BE2C (cell line): ENCODE data around the gene HSD11B1.

Experiments used
- DNase-seq: peaks from one replicate; pipeline ENCODE4 v3.0.0-alpha.2; 2020
- H3K27me3 ChIP-seq: fragments of 250-450 bp; sonication (Bioruptor Pico); 2 replicates; pipeline ENCODE4 v1.5.1; 2020; ENCODE audit warnings: mild to moderate bottlenecking
- H3K36me3 ChIP-seq: fragments of 250-450 bp; sonication (Bioruptor Pico); 2 replicates; pipeline ENCODE4 v1.5.1; 2020; ENCODE audit warnings: mild to moderate bottlenecking
- H3K4me1 ChIP-seq: fragments of 250-450 bp; sonication (Bioruptor Pico); 2 replicates; pipeline ENCODE4 v1.5.1; 2020
- H3K4me3 ChIP-seq: 2 replicates; pipeline ENCODE4 v1.5.1; 2011; ENCODE audit warnings: low read depth, low read length
- H3K9me3 ChIP-seq: fragments of 250-450 bp; sonication (Bioruptor Pico); 2 replicates; pipeline ENCODE4 v1.5.1; 2020
- TF ChIP-seq, protein P1 (sequence below): IDR thresholded peaks from 2 replicates; pipeline ENCODE4 v1.5.1; 2012; ENCODE audit warnings: mild to moderate bottlenecking, low read depth, low read length

The HSD11B1 gene

DNA sequence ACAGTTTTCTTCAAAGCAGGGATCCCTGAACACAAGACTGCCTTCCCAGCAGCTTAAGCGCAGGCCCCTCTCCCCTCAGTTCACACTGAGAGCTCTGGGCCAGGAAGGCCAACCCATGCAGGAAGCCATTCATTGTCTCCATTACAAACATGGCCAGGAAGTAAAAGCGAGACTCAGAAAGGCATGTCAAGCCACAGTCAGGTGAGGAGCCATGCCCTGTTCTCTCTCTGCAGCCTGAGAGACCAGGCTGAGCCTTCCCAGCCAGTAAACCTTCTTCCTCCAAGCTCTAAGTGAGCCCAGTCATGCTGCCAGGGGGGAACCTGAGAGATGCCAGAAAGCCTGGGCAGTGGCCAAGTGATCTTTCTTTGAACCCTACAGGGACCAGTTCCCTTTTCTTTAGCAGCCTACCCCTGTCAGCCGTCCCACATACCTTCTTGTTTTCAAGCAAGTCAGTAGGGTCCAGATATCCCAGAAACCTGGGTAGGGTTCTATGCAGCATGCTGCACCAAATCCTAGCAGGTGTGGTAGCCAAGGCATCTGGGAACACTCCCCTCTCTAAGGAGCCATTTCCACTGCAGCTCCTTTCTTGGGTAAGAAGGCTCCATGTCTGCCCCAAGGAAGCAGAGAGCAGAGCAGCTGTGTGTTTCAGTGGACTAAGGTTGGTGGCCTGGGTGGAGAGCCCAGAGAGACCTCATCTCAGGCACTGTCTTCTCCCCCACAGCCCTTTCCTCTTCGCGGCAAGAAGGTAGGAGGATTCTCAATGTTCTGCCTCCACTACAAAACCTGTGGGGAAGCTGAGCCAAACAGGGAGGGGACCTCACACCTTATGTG lies 52.2 kb downstream of the HSD11B1 start:
- no peaks in the 10 kb centered on the region for H3K4me1 ChIP-seq
- H3K27me3 ChIP-seq, result no peaks in the 10 kb centered on the region
- H3K4me3 ChIP-seq, result no peak overlapping the region
- TF ChIP-seq, protein P1, sequence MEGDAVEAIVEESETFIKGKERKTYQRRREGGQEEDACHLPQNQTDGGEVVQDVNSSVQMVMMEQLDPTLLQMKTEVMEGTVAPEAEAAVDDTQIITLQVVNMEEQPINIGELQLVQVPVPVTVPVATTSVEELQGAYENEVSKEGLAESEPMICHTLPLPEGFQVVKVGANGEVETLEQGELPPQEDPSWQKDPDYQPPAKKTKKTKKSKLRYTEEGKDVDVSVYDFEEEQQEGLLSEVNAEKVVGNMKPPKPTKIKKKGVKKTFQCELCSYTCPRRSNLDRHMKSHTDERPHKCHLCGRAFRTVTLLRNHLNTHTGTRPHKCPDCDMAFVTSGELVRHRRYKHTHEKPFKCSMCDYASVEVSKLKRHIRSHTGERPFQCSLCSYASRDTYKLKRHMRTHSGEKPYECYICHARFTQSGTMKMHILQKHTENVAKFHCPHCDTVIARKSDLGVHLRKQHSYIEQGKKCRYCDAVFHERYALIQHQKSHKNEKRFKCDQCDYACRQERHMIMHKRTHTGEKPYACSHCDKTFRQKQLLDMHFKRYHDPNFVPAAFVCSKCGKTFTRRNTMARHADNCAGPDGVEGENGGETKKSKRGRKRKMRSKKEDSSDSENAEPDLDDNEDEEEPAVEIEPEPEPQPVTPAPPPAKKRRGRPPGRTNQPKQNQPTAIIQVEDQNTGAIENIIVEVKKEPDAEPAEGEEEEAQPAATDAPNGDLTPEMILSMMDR, result no peak
- DNase-seq, result no peak
- no peaks in the 10 kb centered on the region for H3K36me3 ChIP-seq
- no peaks in the 10 kb centered on the region for H3K9me3 ChIP-seq

DNA sequence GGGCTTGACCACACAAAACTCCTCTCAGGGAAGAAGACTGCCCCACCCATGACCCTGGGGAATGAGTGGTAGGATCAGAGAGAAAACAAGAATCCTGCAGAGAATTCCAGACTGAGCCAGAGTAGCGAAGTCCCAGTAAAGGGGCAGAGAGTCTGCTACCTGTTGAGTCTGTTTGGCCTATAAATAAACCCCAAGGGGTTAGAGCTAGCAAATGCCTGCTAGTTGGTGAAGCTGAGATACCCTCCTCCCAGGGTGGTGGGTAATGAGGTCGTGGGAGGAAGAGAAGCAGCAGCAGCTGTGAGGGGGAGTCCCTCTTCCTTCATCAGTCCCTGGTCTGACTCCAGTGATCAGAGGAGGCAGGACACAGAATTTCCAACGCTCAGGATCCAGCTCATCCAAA lies 53.8 kb downstream of the HSD11B1 start:
- Histone ChIP-seq H3K9me3 (no peaks in the 10 kb centered on the region), H3K36me3 (no peaks in the 10 kb centered on the region), H3K27me3 (no peaks in the 10 kb centered on the region), H3K4me3 (no peak overlapping the region), H3K4me1 (no peaks in the 10 kb centered on the region)
- DNase-seq, result no peak
- TF ChIP-seq, protein P1, result no peak

DNA sequence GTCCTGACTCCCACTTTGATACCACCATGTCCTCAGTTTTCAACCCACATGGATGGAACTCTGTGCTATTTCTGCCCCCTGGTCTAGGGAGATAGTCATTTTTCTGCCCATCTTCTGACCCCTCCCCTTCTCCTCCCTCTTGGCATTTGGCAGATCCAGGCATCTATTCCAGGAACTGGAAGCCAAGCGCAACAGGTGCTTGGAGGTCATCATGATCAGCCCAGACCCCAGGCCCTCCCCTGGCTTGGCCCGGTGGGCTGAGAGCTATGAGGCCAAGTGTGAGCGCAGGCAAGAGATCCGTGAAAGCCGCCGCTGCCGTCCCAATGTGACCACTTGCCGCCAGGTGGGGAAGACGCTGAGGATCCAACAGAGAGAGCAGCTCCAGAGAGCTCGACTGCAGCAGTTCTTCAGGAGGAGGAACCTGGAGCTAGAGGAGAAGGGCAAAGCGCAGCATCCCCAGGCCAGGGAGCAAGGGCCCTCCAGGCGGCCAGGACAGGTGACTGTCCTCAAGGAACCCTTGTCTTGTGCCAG lies 55.2 kb downstream of the HSD11B1 start:
- H3K27me3 ChIP-seq, result no peaks in the 10 kb centered on the region
- H3K36me3 ChIP-seq, result no peaks in the 10 kb centered on the region
- no peak overlapping the region for H3K4me3 ChIP-seq
- no peaks in the 10 kb centered on the region for H3K9me3 ChIP-seq
- DNase-seq, result no peak
- TF ChIP-seq, protein P1, result no peak
- H3K4me1 ChIP-seq, result no peaks in the 10 kb centered on the region

DNA sequence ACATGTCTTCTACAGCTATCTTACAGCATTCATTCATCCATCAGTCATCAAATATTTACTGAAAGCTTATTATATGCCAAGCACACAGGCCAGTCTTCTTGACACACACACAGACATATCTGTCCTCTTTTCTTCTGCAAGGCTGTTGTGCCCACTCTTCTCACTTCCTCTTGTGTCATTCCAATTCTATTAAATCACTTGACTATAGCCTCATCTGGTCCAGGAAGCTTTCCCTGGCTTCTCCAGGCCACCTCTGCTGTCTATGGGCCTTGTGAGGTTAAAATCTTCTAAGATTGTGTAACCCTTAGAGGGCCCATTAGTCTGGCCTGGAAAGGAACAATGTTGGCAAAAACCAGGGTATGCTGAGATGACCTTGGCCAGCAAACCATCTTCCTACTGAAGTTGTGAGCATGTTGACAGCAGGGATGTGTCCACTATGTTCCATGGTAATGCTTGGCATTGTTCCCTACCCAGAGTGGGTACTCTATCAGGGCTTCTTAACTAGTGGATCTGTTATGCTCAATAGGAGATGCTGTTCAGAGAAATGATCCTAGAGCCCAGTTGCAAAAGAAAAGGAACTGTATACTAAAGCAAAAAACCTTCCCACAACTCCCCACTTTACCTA lies 56.5 kb downstream of the HSD11B1 start:
- Histone ChIP-seq H3K4me3 (no peak overlapping the region), H3K27me3 (no peaks in the 10 kb centered on the region), H3K9me3 (no peaks in the 10 kb centered on the region), H3K4me1 (no peaks in the 10 kb centered on the region), H3K36me3 (no peaks in the 10 kb centered on the region)
- DNase-seq, result no peak
- TF ChIP-seq, protein P1, result no peak

DNA sequence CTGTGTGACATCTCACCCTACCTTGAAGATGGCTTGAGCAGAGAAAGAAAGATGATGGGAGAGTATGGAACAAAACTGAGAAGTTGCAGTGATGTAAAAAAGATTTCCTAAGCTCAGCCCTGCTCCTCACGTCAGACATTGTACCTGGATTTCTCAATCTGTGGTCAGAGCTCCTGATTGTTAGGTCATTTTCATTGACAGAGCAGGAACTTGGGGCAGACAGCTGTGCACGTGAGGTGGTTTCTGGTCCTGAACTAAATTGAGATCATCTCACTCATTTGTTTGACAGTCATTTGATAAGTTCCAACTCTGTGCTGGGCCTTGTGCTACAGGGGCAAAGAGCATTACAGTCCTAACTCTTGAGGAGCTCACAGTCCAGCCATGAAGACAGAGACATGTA lies 61.4 kb downstream of the HSD11B1 start:
- H3K4me1 ChIP-seq, result no peaks in the 10 kb centered on the region
- TF ChIP-seq, protein P1, result no peak
- H3K27me3 ChIP-seq, result no peaks in the 10 kb centered on the region
- no peak overlapping the region for H3K4me3 ChIP-seq
- no peaks in the 10 kb centered on the region for H3K36me3 ChIP-seq
- no peak for DNase-seq
- no peaks in the 10 kb centered on the region for H3K9me3 ChIP-seq

DNA sequence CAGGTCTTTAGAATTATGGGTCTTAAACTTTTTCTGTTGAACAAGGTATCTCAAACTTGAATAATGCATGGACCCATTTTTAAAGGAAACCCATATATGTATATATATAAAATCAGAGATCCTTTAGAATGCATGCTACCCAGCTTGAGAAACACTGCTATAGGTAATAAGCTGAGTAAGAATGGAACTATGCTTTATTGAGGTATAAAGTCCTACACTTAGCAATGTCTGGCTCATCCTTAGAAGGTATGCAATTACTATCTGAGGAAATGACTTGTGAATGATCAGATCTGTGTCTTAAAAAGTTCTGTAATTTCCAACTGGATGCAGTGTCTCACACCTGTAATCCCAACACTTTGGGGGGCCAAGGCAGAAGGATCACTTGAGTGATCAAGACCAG lies 62.5 kb downstream of the HSD11B1 start:
- no peaks in the 10 kb centered on the region for H3K27me3 ChIP-seq
- TF ChIP-seq, protein P1, result no peak
- H3K36me3 ChIP-seq, result no peaks in the 10 kb centered on the region
- no peaks in the 10 kb centered on the region for H3K9me3 ChIP-seq
- H3K4me3 ChIP-seq, result no peak overlapping the region
- DNase-seq, result no peak
- H3K4me1 ChIP-seq, result no peaks in the 10 kb centered on the region
